CD4-positive, alpha-beta T cell treated with Interleukin-2 at 100 ng/mL for 4 hours (primary cell): Measurements from ENCODE around the gene PRKN.

ENCODE experiments used
- DNase-seq: peaks from one replicate; pipeline ENCODE4 v3.0.0-alpha.2; 2020; ENCODE audit warnings: low spot score

Gene PRKN

GRCh38 chr6:162238675-162239074, 488.9 kb downstream of the PRKN start:
- no peak for DNase-seq

GRCh38 chr6:162237331-162237730, 490.2 kb downstream of the PRKN start:
- no peak for DNase-seq

DNA sequence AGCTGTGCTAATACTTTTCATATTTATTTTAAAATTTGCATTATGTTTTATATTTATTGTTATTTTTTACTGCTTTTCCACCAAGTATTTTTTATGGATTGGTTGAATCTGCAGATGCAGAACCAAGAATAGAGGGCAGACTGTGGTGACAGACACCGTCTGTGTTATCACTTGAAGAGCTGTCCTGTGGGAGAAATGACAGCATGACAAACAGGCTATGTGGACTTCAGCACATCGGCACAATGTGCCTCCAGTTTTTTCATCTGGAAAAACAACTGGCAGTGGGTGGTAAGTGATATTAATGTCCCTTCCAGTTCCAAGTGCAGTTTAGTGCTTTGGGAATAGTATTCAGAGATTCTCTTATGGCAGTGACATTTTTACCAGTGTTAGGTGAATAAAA, 492.9 kb downstream of the PRKN start:
- DNase-seq = no peak

DNA sequence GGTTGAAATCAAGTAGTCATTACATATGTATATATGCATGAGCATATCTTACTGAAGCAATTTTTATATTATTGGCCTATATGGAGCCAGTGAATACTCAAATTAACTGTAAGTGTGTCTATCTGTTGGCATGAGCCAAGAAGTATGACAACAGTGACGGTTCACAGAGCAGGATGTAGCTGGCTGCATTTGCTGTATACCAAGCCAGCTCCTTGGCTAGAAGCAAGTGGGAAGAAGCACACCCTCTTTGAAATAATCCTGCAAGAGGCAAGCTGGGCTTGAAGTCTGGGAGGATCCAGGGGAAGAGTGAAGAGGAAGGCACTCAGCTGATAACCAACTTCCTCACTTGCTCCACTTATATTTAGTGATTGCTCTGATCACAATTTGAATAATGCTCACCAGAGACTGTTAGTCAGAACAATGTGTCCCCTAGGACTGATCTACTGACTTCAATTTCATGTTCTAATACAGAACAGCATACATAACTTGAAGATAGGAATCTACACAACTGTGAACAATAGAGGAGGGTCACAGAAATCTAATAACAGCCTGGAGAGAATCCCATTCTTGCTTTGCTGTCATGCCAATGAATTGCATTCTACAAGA, 497.3 kb downstream of the PRKN start:
- no peak for DNase-seq

GRCh38 chr6:162229093-162229492, 498.5 kb downstream of the PRKN start:
- no peak for DNase-seq

- DNase-seq = no peak
These were observed 500.8 kb downstream of the PRKN start for GRCh38 chr6:162226803-162227202.

GRCh38 chr6:162222521-162222920, 505.0 kb downstream of the PRKN start:
- no peak for DNase-seq

- DNase-seq = no peak
These were observed 506.7 kb downstream of the PRKN start for GRCh38 chr6:162220876-162221275.

- no peak for DNase-seq
These were observed 508.3 kb downstream of the PRKN start for GRCh38 chr6:162219266-162219665.

DNA sequence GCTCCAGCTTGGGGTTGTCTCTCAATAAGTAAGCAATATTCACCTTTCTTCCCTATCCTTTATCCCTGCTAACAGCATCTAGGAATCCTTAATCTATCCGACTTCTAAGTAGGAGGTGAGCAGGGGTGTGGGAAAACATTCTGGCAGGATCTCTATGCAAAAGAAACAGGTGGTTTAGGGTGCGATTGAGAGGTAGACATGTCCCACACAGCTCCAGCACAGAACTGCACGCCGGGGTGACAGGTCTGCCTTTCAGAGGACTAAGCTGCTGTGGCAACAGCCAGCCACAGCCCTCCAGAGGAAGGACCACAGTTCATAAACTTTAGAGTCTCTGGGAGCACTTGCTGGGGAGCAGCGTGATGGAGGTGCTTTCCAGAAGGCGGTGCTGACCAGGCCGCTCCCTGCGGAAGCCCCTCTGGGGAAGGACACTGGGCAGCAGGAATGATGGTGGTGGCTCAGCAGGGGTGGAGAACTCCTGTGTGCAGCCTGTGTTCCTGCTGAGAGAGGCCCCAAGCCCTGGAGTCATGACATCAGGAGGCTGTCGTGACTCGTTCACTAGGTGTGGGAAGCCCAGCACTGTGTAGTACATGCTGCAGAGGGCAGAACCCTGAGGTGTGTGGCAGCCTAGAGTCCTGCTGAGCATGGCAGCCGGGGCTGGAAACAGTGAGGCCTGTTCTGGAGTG, 509.6 kb downstream of the PRKN start:
- DNase-seq = no peak

- DNase-seq = no peak
These were observed 510.5 kb downstream of the PRKN start for GRCh38 chr6:162217058-162217457.

- DNase-seq = no peak
These were observed 515.8 kb downstream of the PRKN start for GRCh38 chr6:162211777-162212176.

- no peak for DNase-seq
These were observed 516.5 kb downstream of the PRKN start for GRCh38 chr6:162211022-162211421.

DNA sequence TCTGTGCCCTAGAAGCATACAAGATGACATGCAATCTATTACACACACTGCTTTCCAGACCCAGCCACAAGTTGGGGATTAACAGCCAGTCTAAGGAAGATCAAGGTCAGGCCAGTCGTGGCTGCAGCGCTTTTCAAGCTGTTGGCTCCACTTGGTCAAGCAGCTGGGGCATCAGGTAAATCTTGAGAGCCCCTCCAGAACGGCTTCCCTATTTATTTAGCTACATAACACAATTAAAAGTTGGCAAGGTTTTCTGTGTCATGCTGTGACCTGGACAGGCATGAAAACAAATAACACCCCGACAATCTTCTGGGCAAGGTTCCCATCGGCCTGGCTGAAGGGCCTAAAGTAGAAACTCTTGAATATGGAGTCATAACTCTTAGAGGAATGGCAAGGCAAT, 524.3 kb downstream of the PRKN start:
- no peak for DNase-seq

DNA sequence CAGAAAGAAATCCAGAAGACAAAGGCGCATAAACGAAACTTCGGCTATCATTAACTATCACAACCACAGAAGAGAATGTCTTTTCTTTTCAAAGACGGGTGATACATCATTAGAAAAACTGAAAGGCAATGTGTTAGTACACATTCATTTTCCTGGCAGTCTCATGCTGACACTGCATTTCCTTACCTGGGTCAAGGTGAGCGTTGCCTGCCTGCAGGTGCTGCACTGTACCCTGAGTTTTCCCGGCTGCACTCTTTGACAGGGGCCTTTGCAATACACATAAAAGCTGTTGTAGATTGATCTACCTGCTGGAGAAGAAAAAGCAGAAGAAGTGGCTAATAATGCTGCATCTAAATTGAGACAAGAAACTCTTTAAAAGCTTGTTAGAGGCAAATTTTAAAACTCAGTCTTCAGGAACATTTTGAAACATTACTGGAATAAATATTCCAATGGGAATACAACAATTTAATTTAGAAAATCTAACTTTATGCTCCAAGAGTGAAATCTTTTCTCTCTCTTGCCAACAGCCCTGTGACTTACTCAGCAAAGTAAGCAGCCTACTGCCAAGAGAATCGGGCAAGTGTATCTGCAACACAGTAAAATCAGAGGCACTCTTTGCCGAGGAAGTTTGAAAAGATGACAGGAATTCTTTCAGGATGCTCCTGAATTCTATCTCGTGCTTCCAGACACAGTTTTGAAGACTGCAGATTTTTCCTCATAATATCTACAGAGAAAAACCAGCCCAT, 526.4 kb downstream of the PRKN start:
- DNase-seq = no peak

- no peak for DNase-seq
These were observed 527.5 kb downstream of the PRKN start for GRCh38 chr6:162200041-162200440.

GRCh38 chr6:162198925-162199324, 528.6 kb downstream of the PRKN start:
- DNase-seq = no peak

DNA sequence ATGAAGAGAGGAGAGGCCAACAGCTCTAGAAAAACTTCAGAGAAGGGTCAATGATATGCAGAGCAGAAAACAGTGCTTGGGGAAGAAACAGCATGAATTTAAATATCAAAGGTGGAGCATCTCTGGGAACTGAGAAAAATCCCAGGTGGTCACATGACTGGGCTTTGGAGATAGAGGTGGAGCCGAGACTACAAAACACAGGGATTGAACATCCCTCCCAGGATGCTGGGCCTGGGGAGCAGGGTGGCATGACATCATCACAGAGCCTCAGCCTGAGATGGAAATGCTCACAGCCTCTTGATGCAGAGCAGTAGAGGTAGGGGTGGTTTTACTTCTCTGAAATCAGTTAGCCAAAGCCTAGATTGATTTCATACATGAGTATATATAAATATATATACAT, 529.5 kb downstream of the PRKN start:
- no peak for DNase-seq

DNA sequence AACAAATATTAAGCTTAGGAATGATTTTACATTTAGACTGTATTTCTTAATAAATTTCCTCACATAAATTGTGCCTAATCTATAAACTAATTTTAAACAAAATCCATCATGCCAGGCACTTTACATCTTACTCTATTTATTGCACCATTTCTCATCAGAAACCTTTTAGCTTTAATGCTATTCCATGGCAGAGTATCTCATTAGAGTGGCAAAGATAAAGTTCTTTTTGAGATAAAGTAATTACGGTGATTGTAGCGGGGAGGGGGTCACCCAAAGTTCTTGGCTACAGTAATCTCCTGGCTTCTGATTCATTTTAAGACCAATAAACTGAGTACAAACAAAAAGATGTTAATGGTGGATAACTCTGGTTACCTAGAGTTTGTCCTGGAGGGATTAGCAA, 532.1 kb downstream of the PRKN start:
- DNase-seq = no peak

- DNase-seq = no peak
These were observed 536.6 kb downstream of the PRKN start for GRCh38 chr6:162190981-162191380.

DNA sequence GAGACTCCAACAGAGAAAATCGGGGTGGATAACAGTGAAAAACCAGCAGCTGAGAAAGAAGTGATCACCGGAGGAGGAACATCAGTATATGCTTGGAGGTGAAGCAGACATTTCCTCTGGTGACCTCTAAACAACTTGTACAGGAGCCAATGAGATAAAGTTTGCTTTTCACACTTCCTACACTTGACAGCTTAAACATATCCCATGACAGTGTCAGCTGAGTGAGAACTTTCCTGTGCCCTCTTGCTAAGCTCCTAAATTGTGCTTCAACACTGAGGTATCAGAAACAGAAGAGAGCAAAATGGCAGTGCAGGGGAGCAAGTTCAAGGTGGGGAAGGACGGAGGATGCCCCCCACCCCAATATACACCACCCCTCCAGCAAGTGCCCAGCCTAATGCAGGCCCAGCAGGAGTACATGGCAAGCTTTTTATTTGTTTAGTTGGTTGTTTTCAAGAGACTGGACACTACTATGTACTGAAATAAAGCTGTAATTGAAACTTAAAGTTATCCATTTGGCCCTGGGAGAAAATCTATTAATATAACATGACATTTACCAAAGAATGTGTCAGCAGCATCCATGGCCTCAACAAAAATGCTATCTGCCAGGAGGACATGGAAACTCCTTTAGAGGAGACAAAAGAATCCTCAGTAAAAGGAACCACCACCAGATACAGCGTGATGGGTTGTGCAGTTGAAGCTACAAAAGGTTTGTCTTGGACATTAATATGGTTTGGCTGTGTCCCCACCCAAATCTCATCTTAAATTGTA, 540.2 kb downstream of the PRKN start:
- DNase-seq = no peak

DNA sequence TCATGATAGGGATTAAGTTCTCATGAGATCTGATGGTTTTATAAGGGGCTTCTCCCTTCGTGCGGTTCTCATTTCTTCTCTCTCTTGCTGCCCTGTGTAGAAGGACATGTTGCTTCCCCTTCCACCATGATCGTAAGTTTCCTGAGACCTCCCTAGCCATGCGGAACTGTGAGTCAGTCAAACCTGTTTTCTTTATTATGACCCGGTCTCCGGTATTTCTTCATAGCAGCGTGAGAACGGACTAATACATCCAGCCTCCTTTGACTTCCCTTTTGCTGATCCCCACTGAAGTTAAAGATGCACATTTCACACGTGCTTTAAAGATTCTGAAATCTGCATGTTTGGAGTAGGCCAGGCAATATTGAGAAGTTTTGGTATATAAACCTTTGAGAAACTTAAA, 543.1 kb downstream of the PRKN start:
- DNase-seq = no peak
